KBM-7 (cell line): ENCODE results near the gene RYR3.
"Not testable (repeated sequence)": the region's sequence is repeated elsewhere in the genome, so short reads cannot be mapped to it uniquely, and the experiment has no call there.

Experiments used
- DNase-seq: peaks from one replicate; pipeline ENCODE4 v3.0.0-alpha.2; 2015
- in situ Hi-C: fragments of 300-500 bp; cut with MboI; formaldehyde crosslinking; loops from 2 replicates; pipeline ENCODE4 v1.14.3; 2020; ENCODE audit warnings: low sequenced_read_pairs, low pct_unique_long_range_greater_than_20kb, mixed read lengths

Gene RYR3

GRCh38 chr15:33539825-33540573, 229.2 kb downstream of the RYR3 start:
- in situ Hi-C loops, result no loop called here
- no peak for DNase-seq

GRCh38 chr15:33543957-33544356, 233.2 kb downstream of the RYR3 start:
- DNase-seq, result no peak
- in situ Hi-C loops, result no loop called here

DNA sequence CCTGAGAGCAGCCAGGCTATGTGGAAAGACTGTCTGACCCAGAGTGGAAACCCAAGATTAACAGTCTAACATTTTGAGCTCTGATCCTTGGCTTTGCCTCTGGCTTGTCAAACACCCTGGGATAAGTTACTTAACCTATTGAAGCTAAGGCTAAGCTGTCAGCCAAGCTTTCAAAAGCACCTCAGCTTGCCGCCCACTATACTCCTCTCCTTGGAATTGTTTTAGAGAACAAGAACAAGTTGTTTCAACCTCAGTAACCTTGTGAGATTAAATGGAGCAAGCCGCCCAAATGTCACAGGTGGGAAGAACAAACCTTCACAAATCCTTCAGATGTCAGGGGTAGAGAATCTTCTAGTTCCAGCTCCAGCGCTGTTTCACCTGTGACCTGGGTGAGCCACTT, 235.1 kb downstream of the RYR3 start:
- DNase-seq, result no peak
- in situ Hi-C loops, result no loop called here

DNA sequence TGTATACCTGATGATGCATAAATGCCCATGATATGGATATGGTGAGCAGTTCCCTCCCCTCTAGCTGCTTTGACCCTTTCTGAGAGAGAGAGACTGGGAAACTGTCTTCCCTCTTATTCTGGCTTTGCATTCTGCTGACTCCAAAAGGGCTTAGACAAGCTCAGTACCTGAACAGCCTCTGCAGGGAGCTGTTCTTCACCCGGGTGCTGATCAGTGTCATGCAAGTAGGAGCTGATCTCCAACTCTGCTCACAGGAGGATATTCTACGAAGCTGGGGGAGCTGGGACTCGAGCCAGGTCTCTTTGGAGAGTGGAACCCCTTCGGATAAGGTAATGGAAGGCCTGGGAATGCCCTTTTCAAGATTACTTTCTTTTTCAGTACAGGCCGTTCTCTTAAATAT, 237.1 kb downstream of the RYR3 start:
- DNase-seq, result peak; percentile 16
- in situ Hi-C loops, result no loop called here

GRCh38 chr15:33551860-33552259, 241.1 kb downstream of the RYR3 start:
- DNase-seq, result no peak
- in situ Hi-C loops, result no loop called here

- DNase-seq, result no peak
- in situ Hi-C loops, result no loop called here
These were observed 242.4 kb downstream of the RYR3 start for GRCh38 chr15:33553157-33553556.

- in situ Hi-C loops, result no loop called here
- DNase-seq, result no peak
These were observed 248.6 kb downstream of the RYR3 start for GRCh38 chr15:33559207-33559890.

DNA sequence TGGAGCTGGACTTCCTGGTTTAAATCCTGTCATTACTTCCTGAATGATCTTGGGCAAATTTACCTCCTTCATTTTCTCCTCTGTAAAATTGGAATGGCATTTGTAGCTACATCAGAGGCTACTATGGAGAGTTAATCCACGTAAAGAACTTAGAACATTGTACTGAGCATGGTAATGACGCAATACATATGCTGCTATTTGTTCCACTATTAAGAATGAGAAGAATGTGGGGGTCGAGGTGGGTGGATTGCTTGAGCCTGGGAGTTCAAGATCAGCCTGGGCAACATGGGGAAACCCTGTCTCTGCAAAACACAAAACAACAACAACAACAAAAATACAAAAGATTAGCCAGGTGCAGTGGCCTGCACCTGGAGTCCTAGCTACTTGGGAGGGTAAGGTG, 250.6 kb downstream of the RYR3 start:
- DNase-seq, result no peak

GRCh38 chr15:33561967-33562366, 251.2 kb downstream of the RYR3 start:
- DNase-seq, result no peak
- in situ Hi-C loops, result no loop called here

More for the DNA sequence above, 250.6 kb downstream of the RYR3 start:
- in situ Hi-C loops, result no loop called here

GRCh38 chr15:33565094-33565493, 254.3 kb downstream of the RYR3 start:
- no peak for DNase-seq

DNA sequence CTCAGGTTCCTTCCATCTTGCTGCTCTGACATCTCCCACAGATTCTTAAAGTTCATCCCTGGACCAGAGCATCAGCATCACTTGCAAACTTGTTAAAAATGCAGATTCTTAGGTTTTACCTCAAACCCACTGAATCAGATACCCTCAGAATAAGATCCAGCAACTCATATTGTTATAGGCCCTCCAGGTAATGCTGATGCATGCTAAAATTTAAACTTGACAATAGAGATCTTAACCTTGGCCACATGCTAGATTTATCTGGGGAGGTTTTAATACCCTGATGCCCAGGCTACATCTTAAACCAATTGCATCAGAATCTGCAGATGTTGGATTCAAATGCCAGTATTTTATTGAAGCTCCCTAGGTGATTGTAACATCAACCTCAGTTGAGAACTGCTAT, 256.9 kb downstream of the RYR3 start:
- DNase-seq, result no peak
- in situ Hi-C loops, result no loop called here

More at GRCh38 chr15:33565094-33565493, 254.3 kb downstream of the RYR3 start:
- in situ Hi-C loops, result no loop called here

GRCh38 chr15:33569036-33569435, 258.3 kb downstream of the RYR3 start:
- no peak for DNase-seq
- in situ Hi-C loops, result no loop called here

DNA sequence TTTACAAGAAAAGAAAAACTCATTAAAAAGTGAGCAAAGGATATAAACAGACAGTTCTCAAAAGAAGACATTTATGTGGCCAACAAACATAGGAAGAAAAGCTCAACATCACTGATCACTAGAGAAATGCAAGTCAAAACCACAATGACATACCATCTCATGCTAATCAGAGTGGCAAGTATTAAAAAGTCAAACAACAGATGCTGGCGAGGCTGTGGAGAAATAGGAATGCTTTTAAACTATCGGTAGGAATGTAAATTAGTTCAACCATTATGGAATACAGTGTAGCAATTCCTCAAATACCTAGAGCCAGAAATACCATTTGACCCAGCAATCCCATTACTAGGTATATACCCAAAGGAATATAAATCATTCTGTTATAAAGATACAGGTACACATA, 267.1 kb downstream of the RYR3 start:
- in situ Hi-C loops, DNase-seq: not testable (repeated sequence)

DNA sequence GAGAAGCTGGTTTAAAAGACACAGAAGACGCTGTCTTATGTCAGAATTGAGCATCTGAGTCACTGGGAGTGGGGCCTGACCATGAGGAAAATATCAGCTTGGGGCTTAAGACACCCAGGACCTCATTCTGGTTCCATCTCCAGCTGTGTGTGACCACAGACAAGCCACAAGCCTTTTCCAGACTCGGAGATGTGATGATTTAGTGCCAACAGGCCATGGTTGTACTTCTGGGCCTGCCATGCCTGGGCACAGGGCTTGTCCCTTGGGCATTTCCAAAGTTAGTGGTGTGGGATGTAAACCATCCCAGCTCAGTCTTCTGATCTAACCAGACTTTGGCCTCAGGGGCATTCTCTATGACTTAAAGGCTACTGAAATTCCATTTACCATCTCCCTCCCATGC, 269.8 kb downstream of the RYR3 start:
- no peak for DNase-seq
- in situ Hi-C loops, result no loop called here

- no peak for DNase-seq
- in situ Hi-C loops, result no loop called here
These were observed 270.3 kb downstream of the RYR3 start for GRCh38 chr15:33581032-33581431.

- DNase-seq, result no peak
- in situ Hi-C loops, result no loop called here
These were observed 274.0 kb downstream of the RYR3 start for GRCh38 chr15:33584797-33585196.

- DNase-seq, result no peak
- in situ Hi-C loops, result no loop called here
These were observed 276.3 kb downstream of the RYR3 start for GRCh38 chr15:33586786-33587697.

DNA sequence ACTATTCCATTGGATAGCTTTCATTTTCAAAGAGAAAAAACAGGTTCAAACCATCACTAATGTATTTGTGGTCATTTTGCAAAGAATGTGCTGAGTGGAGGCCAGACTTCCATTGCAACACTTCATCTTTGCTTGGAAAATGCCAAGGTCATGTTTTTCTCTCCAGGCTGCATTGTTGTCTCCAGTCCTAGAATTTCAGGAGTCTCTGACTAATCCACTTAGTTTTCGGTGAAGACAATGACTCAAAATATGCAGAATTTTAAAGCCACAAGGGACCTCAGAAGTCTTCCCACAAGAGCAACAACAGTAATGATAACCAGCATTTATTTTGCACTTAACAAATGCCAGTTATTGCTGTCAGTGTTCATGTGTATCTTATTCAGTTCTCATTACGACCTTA, 277.0 kb downstream of the RYR3 start:
- in situ Hi-C loops, result no loop called here
- DNase-seq, result no peak

DNA sequence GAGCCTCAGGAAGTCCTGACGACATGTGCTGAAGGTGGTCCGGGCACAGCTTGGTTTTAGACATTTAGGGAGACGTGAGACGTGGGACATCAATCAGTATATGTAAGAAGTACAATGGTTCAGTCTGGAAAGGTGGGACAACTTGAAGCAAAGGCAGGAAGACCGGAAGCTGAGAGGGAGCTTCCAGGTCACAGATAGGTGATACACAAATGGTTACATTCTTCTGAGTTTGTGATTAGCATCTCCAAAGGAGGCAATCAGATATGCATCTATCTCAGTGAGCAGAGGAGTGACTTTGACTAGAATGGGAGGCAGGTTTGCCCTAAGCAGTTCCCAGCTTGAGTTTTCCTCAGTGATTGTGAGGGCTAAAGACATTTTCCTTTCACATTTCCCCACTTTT, 282.1 kb downstream of the RYR3 start:
- in situ Hi-C loops, result no loop called here
- no peak for DNase-seq

DNA sequence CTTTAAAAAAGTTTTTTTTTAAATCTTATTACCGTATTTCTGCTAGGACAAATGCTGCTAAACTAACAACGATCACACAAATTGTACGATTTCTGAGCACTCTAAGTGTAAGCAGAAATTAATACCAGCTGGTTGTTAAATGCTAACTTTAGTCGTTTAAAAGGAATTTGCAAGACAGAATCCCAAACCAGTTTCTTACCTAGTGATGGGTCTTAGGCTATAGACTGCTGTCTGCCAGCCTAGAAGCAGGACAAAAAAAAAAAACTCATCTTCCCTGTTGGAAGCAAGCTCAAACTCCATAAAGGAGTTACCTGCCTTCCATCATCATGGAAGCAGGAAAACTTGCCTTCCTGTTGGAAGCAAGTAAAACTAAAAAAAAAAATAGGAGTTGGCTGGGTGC, 287.6 kb downstream of the RYR3 start:
- in situ Hi-C loops, DNase-seq: not testable (repeated sequence)
